H1 (cell line): Measurements from ENCODE around the gene ZNF454. TPM values are rescaled to one million over a fixed set of nuclear protein-coding genes. Genes with fewer than 3 reads are reported as not detected.

Experiments
- ASH2L ChIP-seq: fragments of 200-600, 300-600 bp; sonication (generic); IDR thresholded peaks from one replicate; pipeline ENCODE4 v1.7.1; 2017; ENCODE audit warnings: low read length
- ATF2 ChIP-seq: IDR thresholded peaks from 2 replicates; pipeline ENCODE4 v1.6.1; 2012; ENCODE audit warnings: low read length, inconsistent platforms
- BCL11A ChIP-seq, 2 experiments: IDR thresholded peaks; one replicate each; pipeline ENCODE4 v1.6.1; 2011; ENCODE audit warnings: low read depth in 2 of 2, low read length in 2 of 2, mild to moderate bottlenecking in 2 of 2
- CHD1 ChIP-seq: IDR thresholded peaks from 2 replicates; pipeline ENCODE4 v1.6.1; 2012; ENCODE audit warnings: low read depth, low read length, improper control_type of control experiment
- CHD7 ChIP-seq: fragments of 300-600 bp; sonication (generic); IDR thresholded peaks from 2 replicates; pipeline ENCODE4 v1.7.1; 2012; ENCODE audit warnings: low read length, moderate library complexity, mild to moderate bottlenecking, inconsistent platforms; ENCODE audit not compliant: insufficient replicate concordance
- JUND ChIP-seq: IDR thresholded peaks from 2 replicates; pipeline ENCODE4 v1.6.1; 2011; ENCODE audit warnings: mild to moderate bottlenecking, improper control_type of control experiment, low read length
- NRF1 ChIP-seq: IDR thresholded peaks from 2 replicates; pipeline ENCODE4 v1.6.1; 2011; ENCODE audit warnings: mild to moderate bottlenecking, low read depth, low read length, improper control_type of control experiment
- SP1 ChIP-seq: IDR thresholded peaks from 2 replicates; pipeline ENCODE4 v1.6.1; 2011; ENCODE audit warnings: low read depth, low read length
- ZNF274 ChIP-seq: IDR thresholded peaks from 2 replicates; pipeline ENCODE4 v1.7.0; 2012; ENCODE audit warnings: low read length, borderline replicate concordance; ENCODE audit errors: extremely low read depth
- polyA plus RNA-seq, 7 experiments: library from polyadenylated mRNA; depleted of rRNA in 3 of 7; stranded (reverse) in 5 of 7; unstranded in 2 of 7; fragments of >200 nt in 5 of 7; fragments of 200-250 nt in 2 of 7; gene quantifications; 1 replicate in 5 of 7; 2 replicates in 1 of 7; 4 replicates in 1 of 7; pipeline versions ENCODE4 v1.2.1 to v1.2.3, GENCODE V29; 2011 to 2013; ENCODE audit warnings: missing spikeins in 2 of 7, mixed read lengths in 2 of 7
- total RNA-seq: library from RNA; stranded (reverse); fragmentation: NEBNext Ultra II Directional; extraction: Animal tissue kit (Norgen Biotek cat#: 25700); gene quantifications from 2 replicates; pipeline ENCODE4 v1.2.1, GENCODE V29; 2021

The ZNF454 gene
- total and polyA plus RNA-seq, 2 of the 8 experiments (the other 6 are each of a cell fraction or from before 2014, with no cell fraction given), result 0.33 to 1.2 TPM

GRCh38 chr5:178940569-178941360 is at the start of gene ZNF454 (continued):
- TF ChIP-seq CHD7 (no peak), JUND (no peak), SP1 (no peak), BCL11A (IDR thresholded peaks at IDR 0.05; ENCODE audit: low read depth in 2 of 2, low read length in 2 of 2) (no peak), ZNF274 (no peak), CHD1 (no peak), NRF1 (peak; percentile 17; the same call in 1 of the 2 replicates), ATF2 (no peak), ASH2L (no peak)
